ENCODE results near the gene OR2F1.
"Not testable (repeated sequence)": the region's sequence is repeated elsewhere in the genome, so short reads cannot be mapped to it uniquely, and the experiment has no call there.

OR2F1 gene

DNA sequence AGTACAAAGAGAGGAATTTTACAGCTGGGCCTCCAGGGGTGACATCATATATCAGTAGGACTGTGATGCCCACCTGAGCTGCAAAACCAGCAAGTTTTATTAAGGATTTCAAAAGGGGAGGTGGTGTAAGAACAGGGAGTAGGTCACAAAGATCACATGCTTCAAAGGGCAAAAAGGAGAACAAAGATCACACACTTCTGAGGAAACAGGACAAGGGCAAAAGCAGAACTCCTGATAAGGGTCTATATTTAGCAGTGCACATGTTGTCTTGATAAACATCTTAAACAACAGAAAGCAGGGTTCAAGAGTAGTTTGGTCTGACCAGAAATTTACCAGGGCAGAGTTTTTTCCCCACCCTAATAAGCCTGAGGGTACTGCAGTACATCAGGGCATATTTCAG lies 55.4 kb downstream of the OR2F1 start:
- DNase-seq, result not testable (repeated sequence)

- DNase-seq, result not testable (repeated sequence)
Observed at GRCh38 chr7:144010821-144011220, 56.2 kb downstream of the OR2F1 start.

GRCh38 chr7:144011458-144012230 lies 57.0 kb downstream of the OR2F1 start:
- no peak for DNase-seq
